NCI-H1436 treated with DMSO at 0.1 percent for 48 hours (cell line): ENCODE measurements around the gene CBX4.

Experiments used
- DNase-seq: peaks from one replicate; lab custom pipeline; 2025; lab: John Stamatoyannopoulos, UW

The CBX4 gene

GRCh38 chr17:79786930-79787643 lies 52.2 kb downstream of the CBX4 start:
- no peak for DNase-seq

- no peak for DNase-seq
These were observed 53.1 kb downstream of the CBX4 start for GRCh38 chr17:79785900-79786810.

- DNase-seq = no peak
These were observed 54.0 kb downstream of the CBX4 start for GRCh38 chr17:79785017-79785899.

DNA sequence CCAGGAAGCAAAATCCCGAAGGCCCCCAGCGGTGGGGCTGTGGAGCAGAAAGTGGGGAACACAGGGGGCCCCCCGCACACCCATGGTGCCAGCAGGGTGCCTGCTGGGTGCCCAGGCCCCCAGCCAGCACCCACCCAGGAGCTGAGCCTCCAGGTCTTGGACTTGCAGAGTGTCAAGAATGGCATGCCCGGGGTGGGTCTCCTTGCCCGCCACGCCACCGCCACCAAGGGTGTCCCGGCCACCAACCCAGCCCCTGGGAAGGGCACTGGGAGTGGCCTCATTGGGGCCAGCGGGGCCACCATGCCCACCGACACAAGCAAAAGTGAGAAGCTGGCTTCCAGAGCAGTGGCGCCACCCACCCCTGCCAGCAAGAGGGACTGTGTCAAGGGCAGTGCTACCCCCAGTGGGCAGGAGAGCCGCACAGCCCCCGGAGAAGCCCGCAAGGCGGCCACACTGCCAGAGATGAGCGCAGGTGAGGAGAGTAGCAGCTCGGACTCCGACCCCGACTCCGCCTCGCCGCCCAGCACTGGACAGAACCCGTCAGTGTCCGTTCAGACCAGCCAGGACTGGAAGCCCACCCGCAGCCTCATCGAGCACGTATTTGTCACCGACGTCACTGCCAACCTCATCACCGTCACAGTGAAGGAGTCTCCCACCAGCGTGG lies 54.8 kb downstream of the CBX4 start:
- DNase-seq = no peak

DNA sequence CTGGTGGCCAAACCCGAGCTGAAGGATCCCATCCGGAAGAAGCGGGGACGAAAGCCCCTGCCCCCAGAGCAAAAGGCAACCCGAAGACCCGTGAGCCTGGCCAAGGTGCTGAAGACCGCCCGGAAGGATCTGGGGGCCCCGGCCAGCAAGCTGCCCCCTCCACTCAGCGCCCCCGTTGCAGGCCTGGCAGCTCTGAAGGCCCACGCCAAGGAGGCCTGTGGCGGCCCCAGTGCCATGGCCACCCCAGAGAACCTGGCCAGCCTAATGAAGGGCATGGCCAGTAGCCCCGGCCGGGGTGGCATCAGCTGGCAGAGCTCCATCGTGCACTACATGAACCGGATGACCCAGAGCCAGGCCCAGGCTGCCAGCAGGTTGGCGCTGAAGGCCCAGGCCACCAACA lies 55.3 kb downstream of the CBX4 start:
- no peak for DNase-seq
